ENCODE results near the gene YIPF7.

- TF ChIP-seq, protein P1, sequence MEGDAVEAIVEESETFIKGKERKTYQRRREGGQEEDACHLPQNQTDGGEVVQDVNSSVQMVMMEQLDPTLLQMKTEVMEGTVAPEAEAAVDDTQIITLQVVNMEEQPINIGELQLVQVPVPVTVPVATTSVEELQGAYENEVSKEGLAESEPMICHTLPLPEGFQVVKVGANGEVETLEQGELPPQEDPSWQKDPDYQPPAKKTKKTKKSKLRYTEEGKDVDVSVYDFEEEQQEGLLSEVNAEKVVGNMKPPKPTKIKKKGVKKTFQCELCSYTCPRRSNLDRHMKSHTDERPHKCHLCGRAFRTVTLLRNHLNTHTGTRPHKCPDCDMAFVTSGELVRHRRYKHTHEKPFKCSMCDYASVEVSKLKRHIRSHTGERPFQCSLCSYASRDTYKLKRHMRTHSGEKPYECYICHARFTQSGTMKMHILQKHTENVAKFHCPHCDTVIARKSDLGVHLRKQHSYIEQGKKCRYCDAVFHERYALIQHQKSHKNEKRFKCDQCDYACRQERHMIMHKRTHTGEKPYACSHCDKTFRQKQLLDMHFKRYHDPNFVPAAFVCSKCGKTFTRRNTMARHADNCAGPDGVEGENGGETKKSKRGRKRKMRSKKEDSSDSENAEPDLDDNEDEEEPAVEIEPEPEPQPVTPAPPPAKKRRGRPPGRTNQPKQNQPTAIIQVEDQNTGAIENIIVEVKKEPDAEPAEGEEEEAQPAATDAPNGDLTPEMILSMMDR (IDR thresholded peaks at IDR 0.05; ENCODE audit: poor library complexity), result no peak
- TF ChIP-seq EZH2phosphoT487 (IDR thresholded peaks at IDR 0.05; ENCODE audit: low read depth, severe bottlenecking, unreplicated experiment), result no peak
- no peak for TF ChIP-seq EZH2 (IDR thresholded peaks at IDR 0.05; ENCODE audit: borderline replicate concordance)
Measured at GRCh38 chr4:44668526-44668925, 17.1 kb upstream of the YIPF7 start.

All from hepatocyte (in vitro differentiated cells).